Mesenchymal stem cell (in vitro differentiated cells and primary cell): Measurements from ENCODE around the gene AGAP5.
A peak's percentile ranks its signal among the peaks of the same experiment; 100 is the strongest.

Experiments
- DNase-seq: peaks from one replicate; pipeline ENCODE4 v3.0.0-alpha.2; 2013
- H2AFZ ChIP-seq: one replicate; pipeline ENCODE4 v1.6.1; 2013; ENCODE audit warnings: low read depth, mild to moderate bottlenecking, control low read depth, inconsistent platforms, low read length, moderate library complexity
- H2AK5ac ChIP-seq: 2 replicates; pipeline ENCODE4 v1.6.1; 2013; ENCODE audit warnings: low read length, moderate library complexity, mild to moderate bottlenecking, inconsistent platforms; ENCODE audit not compliant: severe bottlenecking
- H2BK120ac ChIP-seq: one replicate; pipeline ENCODE4 v1.6.1; 2013; ENCODE audit warnings: low read depth, mild to moderate bottlenecking, inconsistent platforms, low read length, moderate library complexity
- H2BK12ac ChIP-seq, 2 experiments: one replicate each; pipeline ENCODE4 v1.6.1; 2013; ENCODE audit warnings: inconsistent platforms in 2 of 2, low read length in 2 of 2, mild to moderate bottlenecking in 2 of 2, moderate library complexity in 2 of 2, control low read depth in 1 of 2
- H2BK15ac ChIP-seq: one replicate; pipeline ENCODE4 v1.6.1; 2013; ENCODE audit warnings: mild to moderate bottlenecking, low read depth, inconsistent platforms; ENCODE audit not compliant: poor library complexity, severe bottlenecking
- H2BK5ac ChIP-seq: 2 replicates; pipeline ENCODE4 v1.6.1; 2013; ENCODE audit warnings: low read depth, mild to moderate bottlenecking, low read length, control low read depth, inconsistent platforms; ENCODE audit not compliant: poor library complexity, severe bottlenecking
- H3K14ac ChIP-seq, 2 experiments: one replicate each; pipeline ENCODE4 v1.6.1; 2013; ENCODE audit warnings: inconsistent platforms in 2 of 2, low read length in 2 of 2, control low read depth in 1 of 2, mild to moderate bottlenecking in 1 of 2, moderate library complexity in 1 of 2
- H3K18ac ChIP-seq, 2 experiments: one replicate each; pipeline ENCODE4 v1.6.1; 2013; ENCODE audit warnings: inconsistent platforms in 2 of 2, low read length in 2 of 2, control low read depth in 1 of 2, low read depth in 1 of 2, mild to moderate bottlenecking in 1 of 2
- H3K23ac ChIP-seq, 2 experiments: one replicate each; pipeline ENCODE4 v1.6.1; 2013; ENCODE audit warnings: inconsistent platforms in 2 of 2, low read length in 2 of 2, mild to moderate bottlenecking in 2 of 2, moderate library complexity in 2 of 2, control low read depth in 1 of 2
- H3K27ac ChIP-seq: 2 replicates; pipeline ENCODE4 v1.5.1; 2013; ENCODE audit warnings: mild to moderate bottlenecking, moderate library complexity, low read length, control low read depth, inconsistent platforms; ENCODE audit not compliant: poor library complexity, severe bottlenecking
- H3K27me3 ChIP-seq, 2 experiments: 2 replicates each; pipeline versions ENCODE4 v1.6.1 to v1.7.0; 2013; ENCODE audit warnings: low read length in 2 of 2, mild to moderate bottlenecking in 2 of 2, moderate library complexity in 2 of 2, control low read depth in 1 of 2, inconsistent platforms in 1 of 2; ENCODE audit not compliant: control insufficient read depth in 1 of 2, insufficient read depth in 1 of 2
- H3K36me3 ChIP-seq, 2 experiments: 2 replicates each; pipeline versions ENCODE4 v1.6.1 to v1.7.0; 2013; ENCODE audit warnings: low read length in 2 of 2, control low read depth in 1 of 2, inconsistent platforms in 1 of 2, low read depth in 1 of 2, mild to moderate bottlenecking in 1 of 2; ENCODE audit not compliant: insufficient read depth in 2 of 2, control insufficient read depth in 1 of 2
- H3K4ac ChIP-seq, 2 experiments: one replicate each; pipeline ENCODE4 v1.6.1; 2013; ENCODE audit warnings: inconsistent platforms in 2 of 2, low read length in 2 of 2, mild to moderate bottlenecking in 2 of 2, moderate library complexity in 2 of 2, control low read depth in 1 of 2, low read depth in 1 of 2
- H3K4me1 ChIP-seq: 2 replicates; pipeline ENCODE4 v1.6.1; 2013; ENCODE audit warnings: low read depth, low read length, control low read depth; ENCODE audit not compliant: control insufficient read depth, insufficient read depth
- H3K4me2 ChIP-seq: 2 replicates; pipeline ENCODE4 v1.6.1; 2013; ENCODE audit warnings: low read length, mild to moderate bottlenecking, inconsistent platforms; ENCODE audit not compliant: poor library complexity, severe bottlenecking
- H3K4me3 ChIP-seq, 2 experiments: 2 replicates each; pipeline versions ENCODE4 v1.5.1 to v1.7.0; 2013; ENCODE audit warnings: low read length in 2 of 2, mild to moderate bottlenecking in 2 of 2, control low read depth in 1 of 2, low read depth in 1 of 2; ENCODE audit not compliant: insufficient read depth in 1 of 2
- H3K79me1 ChIP-seq: replicated peaks from 2 replicates; pipeline ENCODE4 v1.6.1; 2013; ENCODE audit warnings: mild to moderate bottlenecking, control low read depth, low read length, inconsistent platforms; ENCODE audit not compliant: poor library complexity, severe bottlenecking
- H3K9ac ChIP-seq: 2 replicates; pipeline ENCODE4 v1.7.0; 2013; ENCODE audit warnings: mild to moderate bottlenecking, low read length, moderate library complexity
- H3K9me3 ChIP-seq: 2 replicates; pipeline ENCODE4 v1.7.0; 2013; ENCODE audit warnings: mild to moderate bottlenecking, low read length; ENCODE audit not compliant: control insufficient read depth
- H4K8ac ChIP-seq: one replicate; pipeline ENCODE4 v1.6.1; 2013; ENCODE audit warnings: inconsistent platforms, mild to moderate bottlenecking, low read length, moderate library complexity
- H4K91ac ChIP-seq: one replicate; pipeline ENCODE4 v1.6.1; 2013; ENCODE audit warnings: mild to moderate bottlenecking, low read length, inconsistent platforms
- WGBS: methylation state at CpG from one replicate; pipeline ENCODE4 v1.1.7; 2013; ENCODE audit warnings: mixed read lengths; 5-methylcytosine and 5-hydroxymethylcytosine counted together

AGAP5 gene

DNA sequence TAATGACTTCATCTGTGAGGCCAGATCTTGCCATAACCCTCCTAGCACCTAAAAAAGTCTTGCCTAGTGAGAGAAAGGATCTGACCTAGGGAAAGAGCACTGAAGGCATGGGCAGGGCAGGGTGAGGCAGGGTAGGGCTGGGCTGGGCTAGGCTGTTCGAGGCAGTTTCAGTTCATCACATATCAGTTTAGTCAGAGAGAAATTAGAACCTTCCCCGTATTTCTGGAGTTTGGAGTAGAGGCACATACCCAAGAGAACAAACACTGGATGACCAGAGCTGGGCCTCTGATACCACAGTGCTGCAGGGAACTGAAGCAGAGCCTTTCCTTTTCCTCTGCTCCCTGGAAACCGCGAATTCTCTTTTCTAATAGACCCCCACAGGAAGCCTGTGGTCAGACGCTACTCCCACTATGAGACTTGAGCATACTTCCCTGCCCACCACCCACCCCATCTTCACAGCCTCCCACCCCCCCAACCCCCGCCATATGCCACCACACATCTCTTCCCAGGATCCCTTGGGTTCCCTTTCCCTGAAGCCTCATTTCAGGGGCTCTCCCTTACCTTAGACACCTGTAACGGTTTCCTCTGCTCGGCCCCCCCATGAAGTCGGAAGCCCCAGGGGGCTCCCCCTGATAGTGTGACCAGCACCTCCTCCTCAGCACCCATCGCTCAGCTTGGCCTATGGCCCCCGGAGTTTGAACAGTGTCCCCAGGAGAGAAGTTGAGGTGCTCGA is 42.5 kb downstream of the AGAP5 start:
- Histone ChIP-seq H3K4me3 (no peak overlapping the region), H2BK15ac (no peak overlapping the region), H3K27ac (no peak overlapping the region), H2BK5ac (no peak overlapping the region), H2BK12ac (peak overlapping the region in 1 of 2 experiments; percentile 61), H2BK120ac (no peak overlapping the region), H3K23ac (no peak overlapping the region), H4K91ac (no peak overlapping the region), H3K4me1 (peaks cover 1% of the 10 kb centered on the region), H3K79me1 (no peaks in the 10 kb centered on the region), H2AFZ (no peak overlapping the region), H4K8ac (no peak overlapping the region), H2AK5ac (no peak overlapping the region), H3K27me3 (peaks cover 0 to 12% of the 10 kb centered on the region in 2 experiments), H3K14ac (no peak overlapping the region), H3K18ac (no peak overlapping the region), H3K9me3 (no peaks in the 10 kb centered on the region), H3K4ac (no peak overlapping the region), H3K4me2 (no peak overlapping the region), H3K36me3 (no peaks in the 10 kb centered on the region), H3K9ac (no peak overlapping the region)
- no peak for DNase-seq
- WGBS: 94% methylated on average over 12 of the region's 12 CpGs

DNA sequence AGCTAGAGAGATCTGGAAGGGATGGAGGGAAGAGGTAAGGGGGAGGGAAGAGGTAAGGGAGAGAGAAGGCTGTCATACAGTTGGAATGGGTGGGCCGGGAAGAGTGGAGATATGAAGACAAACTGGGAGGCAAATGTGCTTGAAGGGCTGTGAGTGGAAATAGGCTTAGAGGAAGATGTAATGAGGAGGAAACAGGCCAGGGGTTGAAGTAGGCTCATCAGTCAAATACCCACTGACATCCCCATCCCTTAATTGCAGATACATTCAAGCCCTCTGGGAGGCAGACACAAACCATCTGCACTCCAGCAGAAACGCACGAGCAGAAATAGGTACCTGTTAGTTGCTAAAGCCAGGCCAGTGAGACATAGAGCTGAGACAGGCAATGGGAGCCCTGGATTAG is 44.2 kb downstream of the AGAP5 start:
- Histone ChIP-seq H2AFZ (no peak overlapping the region), H2AK5ac (no peak overlapping the region), H3K14ac (no peak overlapping the region), H2BK12ac (peak overlapping the region in 1 of 2 experiments; percentile 66), H4K91ac (no peak overlapping the region), H3K4me1 (peaks cover 1% of the 10 kb centered on the region), H2BK5ac (no peak overlapping the region), H2BK15ac (no peak overlapping the region), H3K27me3 (peaks cover 0 to 12% of the 10 kb centered on the region in 2 experiments), H3K4me3 (no peak overlapping the region), H3K36me3 (no peaks in the 10 kb centered on the region), H3K23ac (no peak overlapping the region), H3K9ac (no peak overlapping the region), H3K27ac (no peak overlapping the region), H2BK120ac (no peak overlapping the region), H3K4ac (no peak overlapping the region), H3K4me2 (no peak overlapping the region), H4K8ac (no peak overlapping the region), H3K79me1 (no peaks in the 10 kb centered on the region), H3K18ac (no peak overlapping the region), H3K9me3 (no peaks in the 10 kb centered on the region)
- DNase-seq: peak; percentile 40
- WGBS: 46% methylated on average over 3 of the region's 3 CpGs

DNA sequence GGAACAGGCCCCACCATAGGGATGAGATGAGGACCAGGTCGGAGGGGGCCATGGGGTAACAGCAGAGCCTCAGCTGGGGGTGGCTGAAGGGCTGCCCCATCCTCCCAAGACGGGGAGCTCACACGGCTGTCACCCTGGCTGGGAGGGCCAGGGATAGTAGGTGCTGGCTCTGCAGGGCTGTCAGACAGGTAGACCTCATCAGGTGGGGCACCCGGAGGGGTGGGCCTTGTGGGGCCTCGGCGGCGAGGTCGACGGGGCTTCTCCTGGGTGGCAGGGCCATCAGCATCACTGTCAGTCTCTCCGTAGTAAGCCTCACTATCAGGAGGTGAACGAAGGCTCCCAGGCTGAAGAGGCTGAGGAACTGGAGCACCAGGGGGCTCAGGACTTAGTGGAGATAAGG is 44.7 kb downstream of the AGAP5 start:
- H2AK5ac ChIP-seq: no peak overlapping the region
- peak overlapping the region in 1 of 2 experiments; percentile 37 for H2BK12ac ChIP-seq
- H3K27me3 ChIP-seq: peaks cover 0 to 12% of the 10 kb centered on the region in 2 experiments
- H4K8ac ChIP-seq: no peak overlapping the region
- no peak overlapping the region for H3K27ac ChIP-seq
- H2BK120ac ChIP-seq: no peak overlapping the region
- no peak overlapping the region for H3K4ac ChIP-seq
- H3K4me3 ChIP-seq: no peak overlapping the region
- H3K36me3 ChIP-seq: no peaks in the 10 kb centered on the region
- no peaks in the 10 kb centered on the region for H3K79me1 ChIP-seq
- no peak overlapping the region for H2BK5ac ChIP-seq
- no peak for DNase-seq
- no peak overlapping the region for H3K4me2 ChIP-seq
- H3K9me3 ChIP-seq: no peaks in the 10 kb centered on the region
- H4K91ac ChIP-seq: peak overlapping the region; percentile 13
- no peak overlapping the region for H3K18ac ChIP-seq
- 87% methylated on average over 11 of the region's 11 CpGs for WGBS
- H3K4me1 ChIP-seq: peaks cover 4% of the 10 kb centered on the region
- no peak overlapping the region for H3K23ac ChIP-seq
- H3K14ac ChIP-seq: no peak overlapping the region
- H2BK15ac ChIP-seq: no peak overlapping the region
- H3K9ac ChIP-seq: no peak overlapping the region
- no peak overlapping the region for H2AFZ ChIP-seq

DNA sequence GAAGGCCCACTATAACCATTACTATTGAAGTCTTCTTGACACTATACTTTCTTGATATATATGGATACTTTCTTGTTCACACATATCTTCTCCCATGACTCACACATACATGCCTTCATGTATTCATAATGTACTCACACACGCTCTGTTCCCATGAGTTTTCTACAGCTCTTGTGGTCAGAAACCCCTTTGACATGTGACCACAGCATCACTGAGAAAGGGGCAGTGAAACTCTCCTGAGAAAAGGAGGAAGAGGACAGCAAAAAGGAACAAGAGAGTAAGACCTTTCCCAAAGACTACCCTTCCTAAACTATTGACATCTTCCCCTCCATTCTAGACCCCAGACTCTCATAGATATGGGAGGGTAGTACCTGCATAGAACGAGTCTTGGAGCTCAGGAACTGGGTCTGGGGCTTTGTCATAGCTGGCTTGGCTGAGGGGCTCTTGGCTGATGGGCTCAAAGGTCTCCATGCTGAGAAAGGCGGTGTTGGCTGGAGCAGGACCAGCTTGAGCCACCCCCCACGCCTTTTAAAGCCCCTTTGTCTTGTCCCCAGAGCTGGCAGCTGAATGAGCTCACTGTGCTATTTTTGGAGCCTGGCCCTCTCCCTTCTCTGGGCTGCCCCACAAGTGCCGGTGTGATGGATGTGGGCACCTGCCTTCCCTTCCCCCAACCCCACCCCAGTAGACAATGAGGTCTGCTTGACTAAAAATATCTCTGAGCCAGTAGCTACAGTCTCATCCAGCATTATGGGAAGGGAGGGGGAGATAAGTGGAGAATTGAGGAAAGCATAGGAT is 47.2 kb downstream of the AGAP5 start:
- Histone ChIP-seq H4K91ac (peak overlapping the region; percentile 76), H4K8ac (peak overlapping the region; percentile 77), H3K9ac (no peak overlapping the region), H3K4me1 (peaks cover 12% of the 10 kb centered on the region), H2BK15ac (no peak overlapping the region), H2AK5ac (no peak overlapping the region), H3K79me1 (no peaks in the 10 kb centered on the region), H2BK5ac (no peak overlapping the region), H2AFZ (no peak overlapping the region), H3K36me3 (no peaks in the 10 kb centered on the region), H2BK120ac (peak overlapping the region; percentile 4), H3K27me3 (peaks cover 0 to 12% of the 10 kb centered on the region in 2 experiments), H3K27ac (no peak overlapping the region), H3K4me2 (no peak overlapping the region), H3K4ac (peak overlapping the region; percentile 6 to 51), H3K9me3 (no peaks in the 10 kb centered on the region), H3K23ac (no peak overlapping the region), H3K14ac (no peak overlapping the region), H2BK12ac (peak overlapping the region; percentile 33 to 83), H3K18ac (peak overlapping the region in 1 of 2 experiments; percentile 52), H3K4me3 (no peak overlapping the region)
- 69% methylated on average over 5 of the region's 5 CpGs for WGBS
- peak; percentile 96 for DNase-seq
